Superior temporal gyrus (tissue), 1 donor: ENCODE measurements around the gene AZIN2.

ENCODE experiments used
- DNase-seq: peaks from one replicate; pipeline ENCODE4 v3.0.0-alpha.2; 2016; ENCODE audit errors: extremely low spot score

Gene AZIN2

DNA sequence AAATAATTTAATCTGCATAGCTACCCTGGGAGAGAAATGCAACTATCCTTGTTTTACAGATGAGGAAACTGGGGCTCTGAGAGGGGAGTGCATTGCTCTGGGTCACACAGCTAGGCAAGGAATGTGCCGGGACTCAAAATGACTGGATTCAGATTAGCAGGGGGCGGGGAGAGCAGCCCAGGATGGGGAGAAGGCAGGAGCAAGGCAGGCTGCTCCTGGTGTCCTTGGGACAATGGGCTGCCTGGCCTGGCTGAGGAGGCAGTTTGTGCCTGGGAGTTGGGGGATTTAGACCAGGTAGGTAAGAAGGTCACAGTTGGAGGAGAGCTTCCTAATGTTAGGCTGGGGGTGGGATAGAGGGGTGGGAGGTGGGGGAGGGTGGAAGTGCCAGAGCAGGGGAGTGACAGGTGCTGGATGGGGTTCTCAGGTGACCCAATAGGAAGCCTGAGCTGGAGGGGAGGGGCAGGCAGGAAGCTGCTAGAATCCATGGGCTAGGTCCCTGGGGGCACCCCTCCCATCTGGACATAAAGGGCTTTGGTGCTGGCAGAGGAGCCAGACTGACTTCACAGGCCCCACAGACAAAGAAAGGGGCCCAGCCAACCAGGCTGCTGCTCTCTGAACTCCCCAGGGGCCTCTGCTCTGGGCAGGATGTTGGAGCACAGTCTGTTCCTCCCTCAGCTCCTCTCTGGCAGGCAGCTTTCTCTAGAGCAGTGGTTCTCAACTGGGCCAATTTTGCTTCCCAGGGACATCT is 71.9 kb downstream of the AZIN2 start:
- peak; percentile 79 for DNase-seq

DNA sequence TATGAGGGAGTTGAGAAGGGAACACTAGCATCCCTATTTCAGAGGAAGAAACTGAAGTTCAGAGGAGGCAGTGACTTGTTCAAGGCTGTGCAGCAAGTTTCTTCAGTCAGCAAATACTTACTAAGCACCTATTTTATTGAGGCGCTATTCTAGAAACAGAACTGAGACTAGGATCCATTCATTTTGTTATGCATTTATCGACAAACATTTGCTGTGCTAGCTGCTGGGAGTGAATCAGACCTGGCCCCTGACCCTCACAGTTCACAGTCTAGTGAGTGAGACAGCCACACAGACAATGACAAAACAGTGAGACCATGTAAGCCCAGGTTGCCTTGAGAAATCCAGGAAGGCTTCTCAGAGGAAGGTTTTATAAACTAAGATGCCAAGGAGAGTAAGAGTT is 72.7 kb downstream of the AZIN2 start:
- DNase-seq, result no peak

DNA sequence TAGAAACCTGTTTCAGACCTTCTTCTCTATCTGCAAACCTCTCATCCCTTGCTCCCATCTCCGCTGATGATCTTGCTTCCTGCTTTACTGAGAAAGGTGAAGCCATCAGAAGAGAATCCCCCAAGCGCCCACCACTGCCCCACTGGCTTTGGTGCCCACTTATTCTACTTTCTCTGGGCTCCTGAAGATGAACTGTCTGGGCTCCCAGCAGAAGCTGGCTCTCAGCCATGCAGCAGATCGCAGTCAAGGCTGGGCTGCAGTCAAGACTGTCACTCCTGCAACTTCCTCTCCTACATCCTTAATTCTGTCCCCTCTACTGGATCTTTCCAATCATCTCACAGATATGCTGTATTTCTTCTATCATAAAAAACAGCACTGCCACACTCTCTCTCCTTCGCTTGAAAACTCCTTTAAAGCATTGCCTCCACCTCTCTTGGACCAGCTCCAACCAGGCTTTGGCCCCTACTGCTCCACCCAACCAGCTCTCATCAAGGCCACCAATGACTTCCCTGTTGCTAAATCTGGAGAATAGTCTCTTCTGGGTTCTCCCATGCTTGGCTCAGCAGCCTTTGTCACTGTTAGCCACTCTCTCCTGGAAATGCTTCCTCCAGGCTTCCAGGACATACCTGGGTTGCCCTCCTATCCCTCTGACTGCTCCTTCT is 75.1 kb downstream of the AZIN2 start:
- no peak for DNase-seq

- no peak for DNase-seq
Observed at GRCh38 chr1:33157131-33157530, 76.2 kb downstream of the AZIN2 start.

DNA sequence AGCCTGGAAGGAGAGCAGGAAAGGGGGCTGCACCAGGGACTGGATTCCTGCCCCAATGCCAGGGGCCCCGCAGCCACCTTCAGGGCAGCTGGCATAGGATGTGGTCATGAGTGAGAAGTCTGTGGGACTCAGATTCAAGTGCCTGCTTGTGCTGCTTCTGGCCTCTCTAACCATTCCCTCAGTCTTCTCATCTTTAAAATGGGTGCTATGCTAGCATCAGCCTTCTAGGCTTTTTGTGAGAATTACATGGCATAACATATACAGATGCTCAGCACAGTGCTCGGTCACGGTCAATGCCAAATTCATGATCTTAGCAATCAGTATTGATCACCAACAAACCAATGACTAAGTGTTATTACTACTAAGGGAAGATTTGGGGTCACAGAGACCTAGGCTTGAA is 77.4 kb downstream of the AZIN2 start:
- no peak for DNase-seq

GRCh38 chr1:33159577-33159976 is 78.6 kb downstream of the AZIN2 start:
- DNase-seq, result no peak

- DNase-seq, result peak; percentile 86
Observed at GRCh38 chr1:33161061-33161681, 80.2 kb downstream of the AZIN2 start.

DNA sequence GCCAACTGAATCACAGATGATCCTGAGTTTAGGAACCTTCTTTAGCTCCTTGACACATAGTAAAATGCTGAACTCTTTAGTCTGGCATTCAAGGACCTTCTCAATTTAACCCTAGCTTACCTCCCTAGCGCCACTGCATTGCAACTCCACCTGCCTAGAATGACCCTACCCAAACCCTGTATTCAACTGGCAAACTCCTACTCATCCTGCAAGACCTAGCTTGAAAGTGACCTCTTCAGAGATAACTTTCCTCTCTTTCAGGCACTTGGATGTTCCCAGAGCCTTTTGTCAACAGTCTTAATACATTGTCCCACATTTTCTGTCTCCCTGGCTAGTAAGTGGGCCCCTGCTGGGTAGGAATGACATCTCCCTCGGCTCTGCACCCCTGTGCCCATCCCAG is 81.2 kb downstream of the AZIN2 start:
- DNase-seq, result no peak

DNA sequence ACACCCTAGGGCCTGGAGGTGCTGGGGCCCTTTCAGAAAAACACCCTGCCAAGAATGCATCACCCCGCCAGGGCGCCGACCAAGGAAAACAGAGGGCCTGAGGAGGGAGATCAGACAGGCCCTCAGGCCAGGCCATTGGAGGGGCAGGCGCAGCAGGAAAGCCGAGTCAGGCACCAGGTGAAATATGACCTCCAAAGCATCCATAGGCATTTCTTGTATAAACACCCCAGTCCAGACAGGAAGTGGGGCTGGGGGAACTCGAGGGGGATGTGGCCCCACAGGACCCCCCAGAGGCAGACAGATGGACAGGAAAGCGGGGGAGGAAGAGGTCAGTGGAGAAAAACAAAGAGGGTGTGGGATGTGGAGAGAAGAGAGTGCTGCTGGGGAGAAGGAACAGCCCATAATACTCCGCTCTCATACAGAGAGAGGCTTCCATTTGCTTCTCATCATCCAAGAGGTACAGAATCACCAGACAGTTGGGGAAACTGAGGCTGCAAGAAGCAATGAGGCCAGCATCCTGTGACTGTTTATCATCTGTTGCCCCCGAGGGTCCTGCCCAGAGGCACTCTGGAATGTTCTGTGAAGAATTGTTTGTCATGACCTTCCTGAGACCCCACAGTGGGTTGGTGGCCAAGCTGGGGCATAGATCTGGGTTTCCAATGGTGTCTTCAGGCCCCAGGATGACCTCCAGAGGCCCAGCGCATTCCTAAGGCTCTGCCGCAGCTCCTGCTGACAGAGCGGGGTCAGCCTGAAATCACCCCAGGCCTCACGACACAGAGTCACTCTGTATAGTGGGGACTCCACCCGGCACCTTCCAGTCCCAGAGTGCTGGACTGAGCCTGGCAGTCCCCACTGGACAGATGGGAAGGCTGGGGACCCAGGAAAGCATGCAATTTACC is 82.9 kb downstream of the AZIN2 start:
- no peak for DNase-seq

DNA sequence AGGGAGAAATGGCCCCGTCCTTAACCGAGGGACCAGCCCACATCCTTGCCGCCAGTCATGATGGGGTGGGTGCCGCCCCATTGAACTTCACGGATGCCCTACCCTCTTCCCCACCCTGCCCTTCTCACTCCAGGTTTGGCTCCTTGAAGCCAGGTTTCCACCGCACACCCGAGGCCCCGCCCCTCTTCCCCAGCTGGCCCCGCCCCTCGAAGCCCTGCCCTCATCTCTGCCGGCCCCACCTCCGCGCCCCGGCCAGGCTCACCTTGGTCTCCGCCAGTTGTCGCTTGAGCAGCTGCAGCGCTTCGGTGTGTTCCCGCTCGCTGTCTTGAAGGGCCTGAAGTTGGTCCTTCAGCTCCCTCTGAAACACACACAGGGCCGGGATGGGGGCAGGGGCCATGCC is 84.3 kb downstream of the AZIN2 start:
- DNase-seq, result no peak

GRCh38 chr1:33165809-33166208 is 84.9 kb downstream of the AZIN2 start:
- DNase-seq, result no peak

DNA sequence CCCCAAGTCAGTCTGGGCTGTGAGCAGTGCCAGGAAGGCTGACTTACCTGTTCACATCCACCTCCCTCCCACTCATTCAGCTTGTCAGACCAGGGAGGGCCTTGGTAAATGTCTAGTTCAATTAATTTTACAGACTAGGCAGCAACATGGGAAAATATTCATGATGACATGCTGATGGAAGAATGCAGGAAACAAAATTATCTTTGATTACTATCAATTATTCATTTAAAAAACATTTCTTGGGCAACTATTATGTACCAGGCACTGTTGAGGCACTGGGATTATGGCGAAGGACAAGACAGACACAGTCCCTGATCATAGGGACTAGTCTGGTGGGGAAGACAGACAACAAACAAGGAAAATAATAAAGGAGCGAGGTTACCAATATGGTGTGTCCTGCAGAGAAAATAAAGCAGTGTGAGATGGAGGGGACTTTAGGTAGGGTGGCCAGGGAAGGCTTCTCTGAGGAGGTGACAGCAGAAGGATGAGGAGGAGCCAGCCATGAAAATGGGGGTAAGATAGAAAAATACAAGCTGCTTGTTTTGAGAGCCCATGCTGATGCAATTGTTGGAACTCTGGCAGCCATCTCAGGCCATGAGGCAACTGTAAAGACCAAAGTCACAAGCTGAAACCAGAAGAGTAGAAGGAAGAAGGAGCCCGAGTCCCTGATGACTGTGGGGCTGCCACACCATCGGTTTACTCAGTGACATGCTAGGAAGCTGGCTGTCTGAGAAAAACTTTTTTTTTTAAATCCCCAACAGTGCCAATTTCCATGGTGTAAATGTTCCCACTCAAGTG is 86.9 kb downstream of the AZIN2 start:
- DNase-seq, result no peak

DNA sequence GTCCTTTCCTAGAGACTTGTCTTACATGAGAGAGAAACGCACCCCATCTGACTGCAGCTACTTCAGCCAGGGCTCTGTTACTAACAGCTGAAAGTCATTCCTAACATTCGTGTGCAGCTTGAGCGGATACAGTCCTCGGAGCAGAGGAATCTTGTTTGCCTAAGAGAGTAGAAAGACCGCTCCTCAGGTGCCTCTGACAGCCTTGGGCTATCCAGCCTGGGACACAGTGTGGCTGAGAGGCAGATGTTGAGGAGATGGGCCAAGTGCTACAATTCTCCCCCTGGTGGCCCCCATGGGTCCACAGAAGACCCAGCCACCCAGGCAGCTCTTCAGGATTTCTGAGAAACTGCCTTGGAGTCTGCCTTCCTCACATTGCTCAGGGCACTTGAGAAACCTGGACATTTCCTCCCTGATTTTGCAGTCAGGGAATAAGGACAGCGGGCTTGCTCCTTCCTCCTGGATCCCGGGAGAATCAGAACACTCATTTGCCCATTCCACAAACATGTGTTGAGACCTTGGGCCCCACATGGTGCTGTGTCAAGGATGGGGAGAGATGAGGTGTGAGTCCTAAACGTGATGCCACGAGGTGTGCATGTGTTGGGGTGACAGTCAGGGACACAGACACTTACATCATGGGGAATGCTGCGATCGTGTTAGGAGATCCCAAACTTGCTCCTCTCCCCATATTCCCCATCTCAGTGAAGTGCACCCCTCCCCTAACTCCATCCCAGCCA is 87.8 kb downstream of the AZIN2 start:
- DNase-seq, result peak; percentile 14

GRCh38 chr1:33169290-33170055 is 88.5 kb downstream of the AZIN2 start:
- peak; percentile 82 for DNase-seq
